ENCODE measurements around the gene LYVE1. TPM values are rescaled to one million over a fixed set of nuclear protein-coding genes. Genes with fewer than 3 reads are reported as not detected.

LYVE1 gene
- total RNA-seq, 1 experiment from 2014 or later: 0.31 TPM

GRCh38 chr11:10542776-10543175 lies 25.7 kb downstream of the LYVE1 start:
- no peaks in the 10 kb centered on the region for H3K27me3 ChIP-seq (ENCODE audit: control insufficient read depth, insufficient read depth, low read length)
- CTCF ChIA-PET: no interaction called here
- peaks cover 21% of the 10 kb centered on the region for H3K4me1 ChIP-seq (ENCODE audit: control insufficient read depth, insufficient read depth, low read length)
- peaks cover 9% of the 10 kb centered on the region; the same call in 1 of the 2 replicates for H3K9me3 ChIP-seq (ENCODE audit: control insufficient read depth, insufficient read depth, low read depth, low read length)
- TF ChIP-seq CTCF (IDR thresholded peaks at IDR 0.05) (no peak), TCF7L2 (IDR thresholded peaks at IDR 0.05; ENCODE audit: low read depth, low read length) (no peak), POLR2AphosphoS5 (IDR thresholded peaks at IDR 0.05; ENCODE audit: low read depth, low read length) (no peak), REST (IDR thresholded peaks at IDR 0.05; ENCODE audit: insufficient read depth in 1 of 2, low read depth in 2 of 2, low read length in 1 of 2) (no peak), SIN3A (IDR thresholded peaks at IDR 0.05; ENCODE audit: borderline replicate concordance, insufficient read depth, low read depth, low read length) (no peak)
- in situ Hi-C loops (cut with HindIII; ENCODE audit: low pct_unique_long_range_greater_than_20kb, low sequenced_read_pairs) (no loop called here), intact Hi-C loops (cut with micrococcal nuclease; ENCODE audit: unreplicated experiment) (loop anchor here (10.0 kb wide), 1 partner anchor 138 kb away; no protein-coding TSS in a partner anchor)
- POLR2A ChIA-PET: no interaction called here
- ATAC-seq (no peak), DNase-seq (ENCODE audit: low read depth, low spot score) (no peak)
- H3K27ac ChIP-seq (ENCODE audit: low read length): no peak overlapping the region
- no TSS peak for BruUV-seq (replicated peaks)
- H3K4me3 ChIP-seq (ENCODE audit: low read depth in 2 of 2, low read length in 2 of 2): no peak overlapping the region
- H3K36me3 ChIP-seq (ENCODE audit: control insufficient read depth, insufficient read depth, low read length): no peaks in the 10 kb centered on the region

DNA sequence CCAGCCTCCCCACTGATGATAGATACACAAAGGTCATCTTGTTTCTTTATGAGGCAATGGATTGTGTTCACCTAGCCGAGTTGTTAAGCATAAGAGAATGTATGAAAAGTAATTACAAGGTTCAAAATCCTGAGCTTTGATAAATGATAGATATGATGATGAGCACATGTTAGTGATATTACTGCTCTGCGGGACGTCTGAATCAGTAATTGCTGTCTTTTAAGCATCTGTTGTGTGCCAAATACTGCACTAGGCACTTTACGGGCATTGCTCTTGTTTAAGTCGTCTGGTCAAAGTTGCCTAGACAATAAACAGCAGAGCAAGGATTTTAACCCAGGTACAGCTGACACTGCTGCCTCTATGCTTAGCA lies 26.9 kb downstream of the LYVE1 start:
- BruUV-seq (replicated peaks): no TSS peak
- TF ChIP-seq CTCF (IDR thresholded peaks at IDR 0.05) (no peak), POLR2AphosphoS5 (IDR thresholded peaks at IDR 0.05; ENCODE audit: low read depth, low read length) (no peak), SIN3A (IDR thresholded peaks at IDR 0.05; ENCODE audit: borderline replicate concordance, insufficient read depth, low read depth, low read length) (no peak), REST (IDR thresholded peaks at IDR 0.05; ENCODE audit: insufficient read depth in 1 of 2, low read depth in 2 of 2, low read length in 1 of 2) (no peak), TCF7L2 (IDR thresholded peaks at IDR 0.05; ENCODE audit: low read depth, low read length) (no peak)
- CTCF ChIA-PET: interaction anchor here (1.1 to 1.5 kb wide), 3 partner anchors 87 to 194 kb away, joined by 3 to 7 read pairs (median 5); partner anchors contain the start of gene AMPD3
- in situ Hi-C loops (cut with HindIII; ENCODE audit: low pct_unique_long_range_greater_than_20kb, low sequenced_read_pairs) (no loop called here), intact Hi-C loops (cut with micrococcal nuclease; ENCODE audit: unreplicated experiment) (loop anchor here (10.0 kb wide), 1 partner anchor 137 kb away; no protein-coding TSS in a partner anchor)
- H3K36me3 ChIP-seq (ENCODE audit: control insufficient read depth, insufficient read depth, low read length): no peaks in the 10 kb centered on the region
- peaks cover 21% of the 10 kb centered on the region for H3K4me1 ChIP-seq (ENCODE audit: control insufficient read depth, insufficient read depth, low read length)
- DNase-seq (ENCODE audit: low read depth, low spot score): no peak
- POLR2A ChIA-PET: interaction anchor here (0.7 to 1.1 kb wide), 3 partner anchors 50 to 235 kb away, joined by 4 to 6 read pairs (median 4); no protein-coding TSS in a partner anchor
- peak overlapping the region; percentile 76 to 88 for H3K4me3 ChIP-seq (ENCODE audit: low read depth in 2 of 2, low read length in 2 of 2)
- peaks cover 9% of the 10 kb centered on the region; the same call in 1 of the 2 replicates for H3K9me3 ChIP-seq (ENCODE audit: control insufficient read depth, insufficient read depth, low read depth, low read length)
- ATAC-seq: no peak; the same call in 1 of the 2 replicates
- no peaks in the 10 kb centered on the region for H3K27me3 ChIP-seq (ENCODE audit: control insufficient read depth, insufficient read depth, low read length)
- H3K27ac ChIP-seq (ENCODE audit: low read length): peak overlapping the region; percentile 81
